Measurements from ENCODE around the gene ALDH9A1.
"Not testable (repeated sequence)": the region's sequence is repeated elsewhere in the genome, so short reads cannot be mapped to it uniquely, and the experiment has no call there.

The ALDH9A1 gene

GRCh38 chr1:165680773-165681172 is 17.6 kb downstream of the ALDH9A1 start:
- not testable (repeated sequence) for H2AFZ ChIP-seq (ENCODE audit: insufficient read depth, low read length, poor library complexity); H3K9me3 ChIP-seq (ENCODE audit: insufficient read depth, low read depth, low read length); H4K8ac ChIP-seq (ENCODE audit: low read depth, low read length); DNase-seq; H3K27me3 ChIP-seq (ENCODE audit: insufficient read depth, low read length); H4K91ac ChIP-seq (ENCODE audit: low read depth, low read length); H4K12ac ChIP-seq (ENCODE audit: low read depth, low read length); H3K18ac ChIP-seq (ENCODE audit: low read length); H3K4ac ChIP-seq (ENCODE audit: low read depth, low read length); H3K23ac ChIP-seq (ENCODE audit: low read length); H3K79me1 ChIP-seq (ENCODE audit: low read length); H3K4me3 ChIP-seq (ENCODE audit: low read depth, low read length); H2BK5ac ChIP-seq (ENCODE audit: low read depth, low read length, poor library complexity); H3K79me2 ChIP-seq (ENCODE audit: control insufficient read depth, insufficient read depth, low read length, poor library complexity); H2BK120ac ChIP-seq (ENCODE audit: insufficient read depth, low read length, poor library complexity); H2BK12ac ChIP-seq (ENCODE audit: low read length); H3K9ac ChIP-seq (ENCODE audit: low read length); H3K14ac ChIP-seq (ENCODE audit: low read length); H3K4me1 ChIP-seq (ENCODE audit: control insufficient read depth in 1 of 2, insufficient read depth in 2 of 2, low read length in 2 of 2); H3K4me2 ChIP-seq (ENCODE audit: low read length); H2AK5ac ChIP-seq (ENCODE audit: low read length); H3K27ac ChIP-seq (ENCODE audit: low read depth, low read length)
- WGBS (ENCODE audit: extremely low coverage, insufficient coverage, insufficient read length), result no CpG with 5 or more reads among the region's 4 CpGs
- peaks cover 13 to 14% of the 10 kb centered on the region in 2 experiments for H3K36me3 ChIP-seq (ENCODE audit: control insufficient read depth in 1 of 2, insufficient read depth in 2 of 2, low read length in 2 of 2)

- H3K18ac ChIP-seq (ENCODE audit: low read length), result no peak overlapping the region
- no peak overlapping the region for H4K8ac ChIP-seq (ENCODE audit: low read depth, low read length)
- no peak overlapping the region for H3K27ac ChIP-seq (ENCODE audit: low read depth, low read length)
- H3K4me1 ChIP-seq (ENCODE audit: control insufficient read depth in 1 of 2, insufficient read depth in 2 of 2, low read length in 2 of 2), result no peaks in the 10 kb centered on the region
- H4K12ac ChIP-seq (ENCODE audit: low read depth, low read length), result no peak overlapping the region
- no peak overlapping the region for H2BK5ac ChIP-seq (ENCODE audit: low read depth, low read length, poor library complexity)
- H3K27me3 ChIP-seq (ENCODE audit: insufficient read depth, low read length), result no peaks in the 10 kb centered on the region
- no peak for DNase-seq
- H3K4me3 ChIP-seq (ENCODE audit: low read depth, low read length), result no peak overlapping the region
- H3K23ac ChIP-seq (ENCODE audit: low read length), result no peak overlapping the region
- no peak overlapping the region for H3K4ac ChIP-seq (ENCODE audit: low read depth, low read length)
- H3K9ac ChIP-seq (ENCODE audit: low read length), result no peak overlapping the region
- no peak overlapping the region for H3K4me2 ChIP-seq (ENCODE audit: low read length)
- no peak overlapping the region for H2BK120ac ChIP-seq (ENCODE audit: insufficient read depth, low read length, poor library complexity)
- H3K79me2 ChIP-seq (ENCODE audit: control insufficient read depth, insufficient read depth, low read length, poor library complexity), result no peaks in the 10 kb centered on the region
- H4K91ac ChIP-seq (ENCODE audit: low read depth, low read length), result no peak overlapping the region
- peaks cover 13 to 14% of the 10 kb centered on the region in 2 experiments for H3K36me3 ChIP-seq (ENCODE audit: control insufficient read depth in 1 of 2, insufficient read depth in 2 of 2, low read length in 2 of 2)
- WGBS (ENCODE audit: extremely low coverage, insufficient coverage, insufficient read length), result no CpG with 5 or more reads among the region's 2 CpGs
- H2AK5ac ChIP-seq (ENCODE audit: low read length), result no peak overlapping the region
- no peak overlapping the region for H2BK12ac ChIP-seq (ENCODE audit: low read length)
- H3K14ac ChIP-seq (ENCODE audit: low read length), result no peak overlapping the region
- no peaks in the 10 kb centered on the region for H3K79me1 ChIP-seq (ENCODE audit: low read length)
- no peak overlapping the region for H2AFZ ChIP-seq (ENCODE audit: insufficient read depth, low read length, poor library complexity)
- H3K9me3 ChIP-seq (ENCODE audit: insufficient read depth, low read depth, low read length), result peaks cover 2% of the 10 kb centered on the region
These were observed 18.1 kb downstream of the ALDH9A1 start for GRCh38 chr1:165680303-165680702.

DNA sequence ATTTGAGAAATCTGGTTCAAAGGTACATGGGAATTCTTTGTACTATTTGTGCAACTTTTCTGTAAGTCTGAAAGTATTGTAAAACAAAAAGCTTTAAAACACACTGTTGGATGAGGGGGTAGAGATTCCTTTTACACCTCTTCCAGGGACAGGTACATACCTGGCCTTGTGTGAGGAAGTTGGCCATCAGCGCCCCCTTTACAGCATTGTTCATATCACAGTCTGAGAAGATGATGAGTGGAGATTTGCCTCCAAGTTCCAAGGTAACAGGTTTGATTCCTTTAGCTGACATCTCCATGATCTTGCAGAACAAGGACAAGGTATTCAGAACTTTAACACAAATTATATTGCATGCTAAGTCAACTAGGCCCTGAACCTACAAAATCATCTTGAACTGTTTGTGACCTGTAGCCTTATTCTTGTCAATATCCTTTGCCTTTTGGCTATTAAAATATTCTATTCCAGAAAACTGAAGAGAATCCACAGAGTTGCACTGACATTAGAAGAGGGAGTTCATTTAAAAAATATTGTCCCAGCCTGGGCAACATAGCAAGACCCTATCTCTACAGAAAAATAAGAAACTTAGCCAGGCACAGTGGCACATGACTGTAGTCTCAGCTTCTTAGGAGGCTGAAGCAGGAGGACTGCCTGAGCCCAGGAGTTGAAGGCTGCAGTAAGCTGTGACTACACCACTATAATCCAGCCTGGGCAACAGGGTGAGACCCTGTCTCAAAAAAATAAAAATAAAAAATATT is 18.9 kb downstream of the ALDH9A1 start:
- no peak overlapping the region for H3K4ac ChIP-seq (ENCODE audit: low read depth, low read length)
- no peak for DNase-seq
- no peaks in the 10 kb centered on the region for H3K79me2 ChIP-seq (ENCODE audit: control insufficient read depth, insufficient read depth, low read length, poor library complexity)
- H2AFZ ChIP-seq (ENCODE audit: insufficient read depth, low read length, poor library complexity), result no peak overlapping the region
- H2BK5ac ChIP-seq (ENCODE audit: low read depth, low read length, poor library complexity), result no peak overlapping the region
- H3K23ac ChIP-seq (ENCODE audit: low read length), result no peak overlapping the region
- no peak overlapping the region for H3K14ac ChIP-seq (ENCODE audit: low read length)
- H3K79me1 ChIP-seq (ENCODE audit: low read length), result no peaks in the 10 kb centered on the region
- no peak overlapping the region for H3K4me2 ChIP-seq (ENCODE audit: low read length)
- H3K27me3 ChIP-seq (ENCODE audit: insufficient read depth, low read length), result no peaks in the 10 kb centered on the region
- H3K36me3 ChIP-seq (ENCODE audit: control insufficient read depth in 1 of 2, insufficient read depth in 2 of 2, low read length in 2 of 2), result peaks cover 13 to 14% of the 10 kb centered on the region in 2 experiments
- no peak overlapping the region for H4K91ac ChIP-seq (ENCODE audit: low read depth, low read length)
- no peak overlapping the region for H4K12ac ChIP-seq (ENCODE audit: low read depth, low read length)
- H2AK5ac ChIP-seq (ENCODE audit: low read length), result no peak overlapping the region
- no peak overlapping the region for H3K4me3 ChIP-seq (ENCODE audit: low read depth, low read length)
- WGBS (ENCODE audit: extremely low coverage, insufficient coverage, insufficient read length), result no CpG with 5 or more reads among the region's 1 CpG
- H3K4me1 ChIP-seq (ENCODE audit: control insufficient read depth in 1 of 2, insufficient read depth in 2 of 2, low read length in 2 of 2), result no peaks in the 10 kb centered on the region
- no peak overlapping the region for H3K9ac ChIP-seq (ENCODE audit: low read length)
- no peak overlapping the region for H3K18ac ChIP-seq (ENCODE audit: low read length)
- no peak overlapping the region for H2BK120ac ChIP-seq (ENCODE audit: insufficient read depth, low read length, poor library complexity)
- H3K9me3 ChIP-seq (ENCODE audit: insufficient read depth, low read depth, low read length), result peaks cover 2% of the 10 kb centered on the region
- no peak overlapping the region for H4K8ac ChIP-seq (ENCODE audit: low read depth, low read length)
- H2BK12ac ChIP-seq (ENCODE audit: low read length), result no peak overlapping the region
- H3K27ac ChIP-seq (ENCODE audit: low read depth, low read length), result no peak overlapping the region

GRCh38 chr1:165678509-165678908 is 19.9 kb downstream of the ALDH9A1 start:
- no peak overlapping the region for H3K27ac ChIP-seq (ENCODE audit: low read depth, low read length)
- no CpG with 5 or more reads among the region's 2 CpGs for WGBS (ENCODE audit: extremely low coverage, insufficient coverage, insufficient read length)
- no peak overlapping the region for H3K23ac ChIP-seq (ENCODE audit: low read length)
- H3K27me3 ChIP-seq (ENCODE audit: insufficient read depth, low read length), result no peaks in the 10 kb centered on the region
- no peak overlapping the region for H2BK5ac ChIP-seq (ENCODE audit: low read depth, low read length, poor library complexity)
- no peak overlapping the region for H3K9ac ChIP-seq (ENCODE audit: low read length)
- no peak for DNase-seq
- H2BK12ac ChIP-seq (ENCODE audit: low read length), result no peak overlapping the region
- H3K4me3 ChIP-seq (ENCODE audit: low read depth, low read length), result no peak overlapping the region
- no peak overlapping the region for H4K8ac ChIP-seq (ENCODE audit: low read depth, low read length)
- no peak overlapping the region for H2AFZ ChIP-seq (ENCODE audit: insufficient read depth, low read length, poor library complexity)
- H4K91ac ChIP-seq (ENCODE audit: low read depth, low read length), result no peak overlapping the region
- no peak overlapping the region for H2AK5ac ChIP-seq (ENCODE audit: low read length)
- H4K12ac ChIP-seq (ENCODE audit: low read depth, low read length), result no peak overlapping the region
- H3K36me3 ChIP-seq (ENCODE audit: control insufficient read depth in 1 of 2, insufficient read depth in 2 of 2, low read length in 2 of 2), result peaks cover 13 to 14% of the 10 kb centered on the region in 2 experiments
- H3K4me2 ChIP-seq (ENCODE audit: low read length), result no peak overlapping the region
- no peaks in the 10 kb centered on the region for H3K79me2 ChIP-seq (ENCODE audit: control insufficient read depth, insufficient read depth, low read length, poor library complexity)
- no peaks in the 10 kb centered on the region for H3K4me1 ChIP-seq (ENCODE audit: control insufficient read depth in 1 of 2, insufficient read depth in 2 of 2, low read length in 2 of 2)
- H2BK120ac ChIP-seq (ENCODE audit: insufficient read depth, low read length, poor library complexity), result no peak overlapping the region
- no peaks in the 10 kb centered on the region for H3K79me1 ChIP-seq (ENCODE audit: low read length)
- no peak overlapping the region for H3K14ac ChIP-seq (ENCODE audit: low read length)
- H3K9me3 ChIP-seq (ENCODE audit: insufficient read depth, low read depth, low read length), result peaks cover 2% of the 10 kb centered on the region
- H3K18ac ChIP-seq (ENCODE audit: low read length), result no peak overlapping the region
- no peak overlapping the region for H3K4ac ChIP-seq (ENCODE audit: low read depth, low read length)

All from trophoblast cell (in vitro differentiated cells and primary cell).